Lower lobe of right lung (tissue), 2 donors: ENCODE data around the gene EXOC4. TPM values are rescaled to one million over a fixed set of nuclear protein-coding genes. Genes with fewer than 3 reads are reported as not detected.

Source experiments
- ATAC-seq, 2 donors: fragments of 200-7000 bp; cut with Tn5 transposase; one replicate each; pipeline ENCODE4 v1.9.1; 2020 to 2022; ENCODE audit warnings: mild to moderate bottlenecking in 2 of 2, moderate library complexity in 2 of 2
- DNase-seq: peaks from one replicate; pipeline ENCODE4 v3.0.0-alpha.2; 2020
- H3K27ac ChIP-seq: fragments of 200-600 bp; one replicate; pipeline ENCODE4 v1.8.0; 2022
- H3K27me3 ChIP-seq: fragments of 200-600 bp; one replicate; pipeline ENCODE4 v1.8.0; 2022; ENCODE audit warnings: low read depth
- H3K36me3 ChIP-seq: fragments of 200-600 bp; one replicate; pipeline ENCODE4 v1.8.0; 2022; ENCODE audit warnings: mild to moderate bottlenecking
- H3K4me1 ChIP-seq: fragments of 200-600 bp; one replicate; pipeline ENCODE4 v1.8.0; 2022
- H3K4me3 ChIP-seq: fragments of 200-600 bp; one replicate; pipeline ENCODE4 v1.8.0; 2022; ENCODE audit warnings: mild to moderate bottlenecking
- H3K9me3 ChIP-seq: fragments of 200-600 bp; one replicate; pipeline ENCODE4 v1.8.0; 2022
- intact Hi-C: fragments of 100-400 bp; cut with DNase I; formaldehyde crosslinking; loops from one replicate; pipeline ENCODE4 v1.11.0; 2022
- total RNA-seq: library from RNA; stranded (reverse); fragmentation: NEBNext Ultra II Directional; extraction: Animal tissue kit (Norgen Biotek cat#: 25700); gene quantifications from one replicate; pipeline ENCODE4 v1.2.1, GENCODE V29; 2021
- TF ChIP-seq, protein P1 (sequence below): fragments of 200-600 bp; IDR thresholded peaks from one replicate; pipeline ENCODE4 v1.8.0; 2022; ENCODE audit warnings: antibody characterized with exemption, mild to moderate bottlenecking
- donor health status: DM: no; HTN: yes; CAD: no; lungs with severe emphysema.

Gene EXOC4
- total RNA-seq, 1 donor from 2014 or later, result 80.2 TPM

- H3K4me3 ChIP-seq, result no peak overlapping the region
- no peaks in the 10 kb centered on the region for H3K27me3 ChIP-seq
- H3K36me3 ChIP-seq, result no peaks in the 10 kb centered on the region
- no peak for ATAC-seq
- no peaks in the 10 kb centered on the region for H3K9me3 ChIP-seq
- intact Hi-C loops, result no loop called here
- no peak overlapping the region for H3K27ac ChIP-seq
- peaks cover 4% of the 10 kb centered on the region for H3K4me1 ChIP-seq
- DNase-seq, result no peak
- TF ChIP-seq, protein P1, sequence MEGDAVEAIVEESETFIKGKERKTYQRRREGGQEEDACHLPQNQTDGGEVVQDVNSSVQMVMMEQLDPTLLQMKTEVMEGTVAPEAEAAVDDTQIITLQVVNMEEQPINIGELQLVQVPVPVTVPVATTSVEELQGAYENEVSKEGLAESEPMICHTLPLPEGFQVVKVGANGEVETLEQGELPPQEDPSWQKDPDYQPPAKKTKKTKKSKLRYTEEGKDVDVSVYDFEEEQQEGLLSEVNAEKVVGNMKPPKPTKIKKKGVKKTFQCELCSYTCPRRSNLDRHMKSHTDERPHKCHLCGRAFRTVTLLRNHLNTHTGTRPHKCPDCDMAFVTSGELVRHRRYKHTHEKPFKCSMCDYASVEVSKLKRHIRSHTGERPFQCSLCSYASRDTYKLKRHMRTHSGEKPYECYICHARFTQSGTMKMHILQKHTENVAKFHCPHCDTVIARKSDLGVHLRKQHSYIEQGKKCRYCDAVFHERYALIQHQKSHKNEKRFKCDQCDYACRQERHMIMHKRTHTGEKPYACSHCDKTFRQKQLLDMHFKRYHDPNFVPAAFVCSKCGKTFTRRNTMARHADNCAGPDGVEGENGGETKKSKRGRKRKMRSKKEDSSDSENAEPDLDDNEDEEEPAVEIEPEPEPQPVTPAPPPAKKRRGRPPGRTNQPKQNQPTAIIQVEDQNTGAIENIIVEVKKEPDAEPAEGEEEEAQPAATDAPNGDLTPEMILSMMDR, result no peak
These were observed 155.3 kb downstream of the EXOC4 start for GRCh38 chr7:133408212-133408611.

DNA sequence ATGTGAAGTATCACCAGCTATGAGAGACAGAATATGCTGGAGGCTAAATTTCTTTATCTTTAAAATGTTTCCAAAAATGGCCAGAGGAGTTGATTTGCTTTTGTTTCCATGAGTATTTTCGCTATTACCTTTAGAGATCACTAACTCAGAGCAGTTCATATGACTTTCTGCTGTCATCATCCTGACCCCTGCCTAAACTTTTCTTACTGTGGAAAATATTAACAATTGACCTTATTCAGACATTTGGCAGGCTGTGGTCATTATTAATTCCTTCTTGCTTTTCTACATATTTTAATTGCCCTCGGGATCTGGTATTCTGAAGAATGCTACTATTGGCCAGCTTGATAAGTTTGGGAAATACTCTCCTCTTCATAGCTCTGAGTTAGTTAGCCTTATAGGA is 156.5 kb downstream of the EXOC4 start:
- intact Hi-C loops, result no loop called here
- TF ChIP-seq, protein P1, result no peak

DNA sequence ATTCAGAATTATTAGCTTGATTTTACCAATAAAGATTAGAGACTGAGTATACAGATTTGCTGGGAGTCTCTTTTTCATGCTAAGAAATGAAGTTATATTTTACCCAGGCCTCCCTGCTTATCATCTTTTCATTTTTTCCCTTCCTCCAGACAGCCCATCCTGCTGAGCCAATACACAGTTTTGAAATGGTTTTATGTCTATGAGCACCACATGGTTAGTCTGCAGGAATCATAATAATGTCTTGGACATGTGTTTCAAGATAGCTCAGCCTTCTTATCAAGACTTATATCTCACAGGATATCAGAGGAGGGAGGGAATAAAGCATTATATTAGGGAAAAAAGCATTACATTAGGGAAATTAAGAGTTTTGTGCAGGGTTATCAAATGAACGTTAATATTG is 157.1 kb downstream of the EXOC4 start:
- TF ChIP-seq, protein P1, result no peak
- ATAC-seq (no peak), DNase-seq (no peak)
- no peaks in the 10 kb centered on the region for H3K36me3 ChIP-seq
- no peak overlapping the region for H3K4me3 ChIP-seq
- H3K27me3 ChIP-seq, result no peaks in the 10 kb centered on the region
- intact Hi-C loops, result no loop called here
- no peaks in the 10 kb centered on the region for H3K9me3 ChIP-seq
- peaks cover 4% of the 10 kb centered on the region for H3K4me1 ChIP-seq
- no peak overlapping the region for H3K27ac ChIP-seq

More for the DNA sequence above, 156.5 kb downstream of the EXOC4 start:
- DNase-seq (no peak), ATAC-seq (no peak)
- Histone ChIP-seq H3K36me3 (no peaks in the 10 kb centered on the region), H3K9me3 (no peaks in the 10 kb centered on the region), H3K4me3 (no peak overlapping the region), H3K27ac (no peak overlapping the region), H3K4me1 (peaks cover 4% of the 10 kb centered on the region), H3K27me3 (no peaks in the 10 kb centered on the region)

DNA sequence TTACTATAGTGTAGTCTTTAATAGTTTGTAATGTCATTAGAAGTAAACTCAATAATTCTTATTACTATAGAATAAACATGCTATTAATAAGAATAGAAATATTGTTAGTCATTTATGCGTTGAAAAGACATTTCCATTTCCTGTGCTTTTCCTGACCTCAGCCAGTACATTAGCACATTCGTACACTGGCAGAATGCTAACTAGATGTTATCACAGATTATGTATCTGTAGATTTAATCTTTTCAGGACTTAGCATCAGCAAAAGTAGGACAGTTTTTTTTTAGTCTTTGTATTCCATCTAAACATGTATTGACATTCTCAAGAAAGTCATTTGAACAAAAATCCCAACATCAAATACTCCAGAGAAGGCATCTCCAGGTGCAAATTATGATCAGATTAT is 158.5 kb downstream of the EXOC4 start:
- Histone ChIP-seq H3K9me3 (no peaks in the 10 kb centered on the region), H3K36me3 (no peaks in the 10 kb centered on the region), H3K27me3 (no peaks in the 10 kb centered on the region), H3K4me3 (no peak overlapping the region), H3K27ac (no peak overlapping the region), H3K4me1 (peaks cover 4% of the 10 kb centered on the region)
- ATAC-seq, result no peak
- intact Hi-C loops, result no loop called here
- TF ChIP-seq, protein P1, result no peak
- no peak for DNase-seq

DNA sequence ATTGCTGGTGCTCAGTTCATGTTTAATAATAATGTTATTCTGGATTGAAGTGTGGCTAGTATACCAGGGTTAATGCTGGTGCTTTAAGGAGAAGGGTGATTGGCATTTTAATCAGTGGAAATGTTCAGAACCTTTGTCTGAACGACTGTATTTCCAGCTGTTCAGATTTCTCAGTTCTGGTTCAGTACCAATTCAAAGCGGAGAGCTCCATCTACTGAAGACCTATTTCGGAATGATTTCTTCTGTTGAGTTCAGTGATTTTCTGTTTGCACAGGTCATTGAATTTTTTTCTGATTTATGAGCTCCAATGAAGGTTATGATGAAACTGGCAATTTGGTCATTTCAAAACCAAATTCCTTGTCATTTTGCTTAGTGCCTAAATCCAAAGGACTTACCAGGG is 160.1 kb downstream of the EXOC4 start:
- TF ChIP-seq, protein P1, result no peak
- Histone ChIP-seq H3K36me3 (no peaks in the 10 kb centered on the region), H3K27me3 (no peaks in the 10 kb centered on the region), H3K4me3 (no peak overlapping the region), H3K4me1 (peaks cover 4% of the 10 kb centered on the region), H3K9me3 (no peaks in the 10 kb centered on the region), H3K27ac (no peak overlapping the region)
- intact Hi-C loops, result no loop called here
- DNase-seq (no peak), ATAC-seq (no peak)

DNA sequence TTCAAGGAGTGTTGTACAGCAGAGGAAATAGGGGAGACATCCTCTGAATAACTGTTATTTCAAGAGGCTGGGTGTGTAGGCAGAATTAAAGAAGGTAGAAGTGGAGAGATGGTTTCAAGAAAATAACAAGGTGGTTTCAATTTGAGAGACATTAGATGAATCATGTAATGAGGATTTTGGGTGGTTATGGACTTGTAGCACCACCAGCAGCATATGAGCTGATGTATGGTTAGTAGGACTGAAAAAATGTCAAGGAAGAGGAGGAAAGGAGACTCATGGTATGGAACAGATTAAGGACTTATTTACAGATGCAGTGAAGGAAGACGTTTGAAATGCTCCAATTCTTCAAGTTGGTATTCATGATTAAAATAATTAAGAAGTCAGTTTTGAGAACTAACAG is 166.2 kb downstream of the EXOC4 start:
- DNase-seq, result no peak
- no peaks in the 10 kb centered on the region for H3K9me3 ChIP-seq
- TF ChIP-seq, protein P1, result no peak

More for the DNA sequence above, 166.2 kb downstream of the EXOC4 start:
- Histone ChIP-seq H3K4me3 (no peak overlapping the region), H3K4me1 (no peaks in the 10 kb centered on the region), H3K36me3 (no peaks in the 10 kb centered on the region), H3K27me3 (no peaks in the 10 kb centered on the region), H3K27ac (no peak overlapping the region)
- intact Hi-C loops, result no loop called here
- no peak for ATAC-seq
